WTC11 (cell line): ENCODE results near the gene OBI1. TPM values are rescaled to one million over a fixed set of nuclear protein-coding genes. Genes with fewer than 3 reads are reported as not detected.

Experiments
- ATAC-seq: fragments of 200-7000 bp; cut with Tn5 transposase; 2 replicates; pipeline ENCODE4 v1.10.0; 2021; ENCODE audit warnings: mild to moderate bottlenecking, moderate library complexity
- CTCF ChIA-PET: fragments of 300-600 bp; sonication (Branson Sonifier 250); formaldehyde crosslinking; loops from one replicate; lab custom pipeline; 2021; ENCODE audit warnings: antibody characterized with exemption; lab: Charles Lee
- POLR2A ChIA-PET: fragments of 350-600 bp; sonication (Branson Sonifier 250); formaldehyde crosslinking; loops from one replicate; lab custom pipeline; 2021; ENCODE audit warnings: antibody characterized with exemption; lab: Charles Lee
- DNase-seq: peaks from one replicate; pipeline ENCODE4 v3.0.0; 2021; ENCODE audit warnings: low spot score
- H3K27ac Mint-ChIP-seq: 2 replicates; pipeline ENCODE4 v1.8.0; 2021; ENCODE audit warnings: mixed read lengths
- H3K27me3 Mint-ChIP-seq: 2 replicates; pipeline ENCODE4 v1.8.0; 2021; ENCODE audit warnings: low read depth, mild to moderate bottlenecking, moderate library complexity, mixed read lengths
- H3K36me3 Mint-ChIP-seq: 2 replicates; pipeline ENCODE4 v1.8.0; 2021; ENCODE audit warnings: mixed read lengths
- H3K4me1 Mint-ChIP-seq: 2 replicates; pipeline ENCODE4 v1.8.0; 2022; ENCODE audit warnings: mixed read lengths
- H3K4me3 Mint-ChIP-seq: 2 replicates; pipeline ENCODE4 v1.8.0; 2021; ENCODE audit warnings: mild to moderate bottlenecking, moderate library complexity, mixed read lengths
- H3K9me3 Mint-ChIP-seq: 2 replicates; pipeline ENCODE4 v1.8.0; 2021; ENCODE audit warnings: mixed read lengths
- CBFB ChIP-seq: sonication (generic); formaldehyde crosslinking; IDR thresholded peaks from 2 replicates; pipeline ENCODE4 v1.8.1; 2022; ENCODE audit warnings: mild to moderate bottlenecking, low read depth, missing genetic modification reagents
- CTCF ChIP-seq: fragments of 200-600 bp; IDR thresholded peaks from 2 replicates; pipeline ENCODE4 v1.8.0; 2022; ENCODE audit warnings: antibody characterized with exemption
- ERG ChIP-seq: fragments of 250-450 bp; sonication (Bioruptor Pico); IDR thresholded peaks from 2 replicates; pipeline ENCODE4 v1.8.0; 2021; ENCODE audit warnings: mild to moderate bottlenecking
- FOXJ3 ChIP-seq: sonication (generic); formaldehyde crosslinking; IDR thresholded peaks from 2 replicates; pipeline ENCODE4 v1.9.0; 2021; ENCODE audit warnings: missing genetic modification reagents, mild to moderate bottlenecking, borderline replicate concordance
- HMGA2 ChIP-seq: fragments of 250-450 bp; sonication (Bioruptor Pico); IDR thresholded peaks from 2 replicates; pipeline ENCODE4 v1.4.0; 2021; ENCODE audit warnings: mild to moderate bottlenecking, moderate library complexity
- IRF1 ChIP-seq: sonication (generic); formaldehyde crosslinking; IDR thresholded peaks from 2 replicates; pipeline ENCODE4 v1.8.0; 2023; ENCODE audit warnings: missing genetic modification reagents
- JAZF1 ChIP-seq: fragments of 250-450 bp; sonication (Bioruptor Pico); IDR thresholded peaks from 2 replicates; pipeline ENCODE4 v1.9.0; 2021; ENCODE audit warnings: moderate library complexity, mild to moderate bottlenecking, inconsistent platforms
- MAX ChIP-seq: sonication (generic); formaldehyde crosslinking; IDR thresholded peaks from 2 replicates; pipeline ENCODE4 v1.8.0; 2022; ENCODE audit warnings: mild to moderate bottlenecking, missing genetic modification reagents
- NR2C2 ChIP-seq: sonication (generic); formaldehyde crosslinking; IDR thresholded peaks from 2 replicates; pipeline ENCODE4 v1.8.0; 2022; ENCODE audit warnings: mild to moderate bottlenecking, missing genetic modification reagents
- NR3C1 ChIP-seq: sonication (generic); formaldehyde crosslinking; conservative IDR thresholded peaks from 2 replicates; pipeline ENCODE4 v1.8.1; 2023; ENCODE audit warnings: low read depth, mild to moderate bottlenecking, missing genetic modification reagents
- PRRX2 ChIP-seq: fragments of 250-450 bp; sonication (Bioruptor Pico); IDR thresholded peaks from 2 replicates; pipeline ENCODE4 v1.8.0; 2021; ENCODE audit warnings: mild to moderate bottlenecking
- TCF7 ChIP-seq: sonication (generic); formaldehyde crosslinking; IDR thresholded peaks from 2 replicates; pipeline ENCODE4 v1.8.0; 2022; ENCODE audit warnings: mild to moderate bottlenecking, low read depth, missing genetic modification reagents, moderate library complexity
- TEAD4 ChIP-seq: sonication (generic); formaldehyde crosslinking; IDR thresholded peaks from 2 replicates; pipeline ENCODE4 v1.8.0; 2022; ENCODE audit warnings: mild to moderate bottlenecking, missing genetic modification reagents
- ZNF138 ChIP-seq: sonication (generic); formaldehyde crosslinking; conservative IDR thresholded peaks from 2 replicates; pipeline ENCODE4 v1.8.1; 2022; ENCODE audit warnings: mild to moderate bottlenecking, moderate library complexity, missing genetic modification reagents
- ZNF232 ChIP-seq: sonication (generic); formaldehyde crosslinking; IDR thresholded peaks from 2 replicates; pipeline ENCODE4 v1.8.0; 2022; ENCODE audit warnings: mild to moderate bottlenecking, missing genetic modification reagents
- ZNF416 ChIP-seq: fragments of 250-450 bp; sonication (Bioruptor Pico); IDR thresholded peaks from 2 replicates; pipeline ENCODE4 v1.9.0; 2021; ENCODE audit warnings: mild to moderate bottlenecking, inconsistent platforms
- ZNF512 ChIP-seq: sonication (generic); formaldehyde crosslinking; IDR thresholded peaks from 2 replicates; pipeline ENCODE4 v1.8.1; 2022; ENCODE audit warnings: missing genetic modification reagents, borderline replicate concordance
- ZNF532 ChIP-seq: fragments of 250-450 bp; sonication (Bioruptor Pico); IDR thresholded peaks from 2 replicates; pipeline ENCODE4 v1.9.0; 2021; ENCODE audit warnings: mild to moderate bottlenecking, borderline replicate concordance
- total RNA-seq: library from RNA; stranded (reverse); gene quantifications from 3 replicates; pipeline ENCODE4 v1.2.3, GENCODE V29; 2021

OBI1 gene
- total RNA-seq, 1 experiment from 2014 or later: 13.4 TPM

GRCh38 chr13:78597602-78597932, 61.4 kb downstream of the OBI1 start (continued):
- TF ChIP-seq ERG (CRISPR knock-in tag) (no peak), CBFB (CRISPR knock-in tag) (no peak), MAX (no peak), HMGA2 (CRISPR knock-in tag) (no peak)

GRCh38 chr13:78596736-78597601, 62.0 kb downstream of the OBI1 start:
- POLR2A ChIA-PET: no interaction called here
- ATAC-seq (no peak), DNase-seq (peak; percentile 61)
- no peaks in the 10 kb centered on the region for H3K9me3 Mint-ChIP-seq
- no peak overlapping the region for H3K27ac Mint-ChIP-seq
- peaks cover 98% of the 10 kb centered on the region for H3K27me3 Mint-ChIP-seq
- no peak for TF ChIP-seq ZNF512 (CRISPR knock-in tag)
- no peak for TF ChIP-seq ZNF232 (CRISPR knock-in tag)
- no peak for TF ChIP-seq TEAD4 (CRISPR knock-in tag)
- TF ChIP-seq TCF7 (CRISPR knock-in tag): no peak
- no peak for TF ChIP-seq ZNF138 (CRISPR knock-in tag)
- no peak for TF ChIP-seq ZNF416 (CRISPR knock-in tag)
- TF ChIP-seq IRF1 (CRISPR knock-in tag): no peak
- TF ChIP-seq JAZF1: no peak
- TF ChIP-seq NR3C1 (CRISPR knock-in tag): no peak
- TF ChIP-seq ZNF532: no peak
- no peak for TF ChIP-seq CTCF
- TF ChIP-seq FOXJ3 (CRISPR knock-in tag): no peak
- TF ChIP-seq PRRX2 (CRISPR knock-in tag): no peak
- no peak for TF ChIP-seq NR2C2 (CRISPR knock-in tag)
- H3K4me3 Mint-ChIP-seq: peak overlapping the region; percentile 68
- H3K4me1 Mint-ChIP-seq: peaks cover 59% of the 10 kb centered on the region
- no peaks in the 10 kb centered on the region for H3K36me3 Mint-ChIP-seq
- CTCF ChIA-PET: interaction anchor here (0.9 to 3.2 kb wide), 4 partner anchors 10 to 476 kb away, joined by 3 to 25 read pairs (median 7); no protein-coding TSS in a partner anchor
